ENCODE data around the gene SELENOP. TPM values are rescaled to one million over a fixed set of nuclear protein-coding genes. Genes with fewer than 3 reads are reported as not detected.

The SELENOP gene
- total and polyA plus RNA-seq, 2 of the 13 experiments (the other 11 are each of a cell fraction or from before 2014, with no cell fraction given): 1,895 to 2,083 TPM

DNA sequence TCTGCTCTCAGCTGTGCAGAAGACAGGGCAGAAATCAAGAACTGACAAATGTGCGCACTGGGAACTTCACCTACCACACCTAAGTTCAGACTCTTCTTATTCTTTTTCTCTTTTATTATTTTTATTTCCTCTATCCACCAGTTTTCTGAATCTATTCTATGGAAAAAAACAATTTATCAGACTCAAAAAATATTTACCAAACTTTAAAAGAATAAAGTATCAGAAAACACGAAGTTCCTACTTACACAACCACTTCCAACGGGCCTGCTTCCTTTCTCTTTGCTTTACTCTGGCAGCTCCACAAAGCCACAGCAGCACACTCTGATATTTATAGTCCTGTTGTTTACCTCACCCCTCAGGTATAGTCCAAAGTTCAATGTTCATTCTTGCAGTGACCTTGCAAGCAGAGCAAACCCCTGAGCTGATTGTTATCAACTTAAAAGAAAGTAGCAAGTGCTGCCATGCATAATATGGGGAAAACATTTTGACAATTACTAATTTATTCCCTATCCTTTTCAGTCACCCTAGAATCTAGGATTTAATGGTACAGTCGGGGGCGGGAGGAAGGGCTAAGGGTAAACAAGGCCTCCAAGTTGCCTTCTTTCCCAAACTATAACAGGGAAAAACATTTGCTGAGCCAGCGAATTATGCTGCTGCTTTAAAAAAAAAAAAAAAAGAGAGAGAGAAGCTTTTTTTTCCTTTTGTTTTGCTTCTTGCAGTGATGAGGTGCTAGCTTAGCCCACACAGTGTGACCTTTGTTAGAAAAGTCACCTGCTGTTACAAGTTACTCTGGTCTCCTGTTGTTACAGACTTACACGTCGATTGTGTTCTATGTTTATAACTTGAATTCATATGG lies at the start of gene SELENOP (continued):
- TF ChIP-seq, protein P1, sequence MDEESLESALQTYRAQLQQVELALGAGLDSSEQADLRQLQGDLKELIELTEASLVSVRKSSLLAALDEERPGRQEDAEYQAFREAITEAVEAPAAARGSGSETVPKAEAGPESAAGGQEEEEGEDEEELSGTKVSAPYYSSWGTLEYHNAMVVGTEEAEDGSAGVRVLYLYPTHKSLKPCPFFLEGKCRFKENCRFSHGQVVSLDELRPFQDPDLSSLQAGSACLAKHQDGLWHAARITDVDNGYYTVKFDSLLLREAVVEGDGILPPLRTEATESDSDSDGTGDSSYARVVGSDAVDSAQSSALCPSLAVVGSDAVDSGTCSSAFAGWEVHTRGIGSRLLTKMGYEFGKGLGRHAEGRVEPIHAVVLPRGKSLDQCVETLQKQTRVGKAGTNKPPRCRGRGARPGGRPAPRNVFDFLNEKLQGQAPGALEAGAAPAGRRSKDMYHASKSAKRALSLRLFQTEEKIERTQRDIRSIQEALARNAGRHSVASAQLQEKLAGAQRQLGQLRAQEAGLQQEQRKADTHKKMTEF (CRISPR knock-in tag; IDR thresholded peaks at IDR 0.05): peak; percentile 94
- TF ChIP-seq BHLHE40 (IDR thresholded peaks at IDR 0.05; ENCODE audit: low read length) (peak; percentile 79), HOXA7 (CRISPR knock-in tag; IDR thresholded peaks at IDR 0.05) (no peak), MXD4 (CRISPR knock-in tag; IDR thresholded peaks at IDR 0.05) (peak; percentile 70), HMG20A (CRISPR knock-in tag; IDR thresholded peaks at IDR 0.05; ENCODE audit: borderline replicate concordance) (peak; percentile 83), MED8 (CRISPR knock-in tag; IDR thresholded peaks at IDR 0.05; ENCODE audit: insufficient replicate concordance) (peak; percentile 98), YEATS4 (CRISPR knock-in tag; IDR thresholded peaks at IDR 0.05; ENCODE audit: borderline replicate concordance) (peak; percentile 64; the same call in 1 of the 2 replicates), ATF7 (IDR thresholded peaks at IDR 0.05) (peak; percentile 38), ATF7 (CRISPR knock-in tag; IDR thresholded peaks at IDR 0.05) (no peak; the same call in 1 of the 2 replicates), AGO2 (optimal IDR thresholded peaks at IDR 0.05; ENCODE audit: low read depth, low read length) (peak; percentile 28), PPARG (CRISPR knock-in tag; conservative IDR thresholded peaks at IDR 0.05) (peak; percentile 75; the same call in 1 of the 2 replicates), POLR2AphosphoS5 (IDR thresholded peaks at IDR 0.05; ENCODE audit: low read depth, low read length) (peak; percentile 100), NFRKB (IDR thresholded peaks at IDR 0.05) (no peak), TCF7L2 (IDR thresholded peaks at IDR 0.05; ENCODE audit: low read depth, low read length) (0 out of 2 replicates have a peak, but pooled peaks have one; percentile 39), REPIN1 (CRISPR knock-in tag; IDR thresholded peaks at IDR 0.05; ENCODE audit: borderline replicate concordance, low read depth) (peak; percentile 83), PBX2 (CRISPR knock-in tag; IDR thresholded peaks at IDR 0.05) (0 out of 2 replicates have a peak, but pooled peaks have one; percentile 15), ZBTB3 (CRISPR knock-in tag; IDR thresholded peaks at IDR 0.05; ENCODE audit: borderline replicate concordance, low read depth) (peak; percentile 76), AFF4 (CRISPR knock-in tag; IDR thresholded peaks at IDR 0.05) (peak; percentile 97), KDM1A (CRISPR knock-in tag; IDR thresholded peaks at IDR 0.05) (0 out of 2 replicates have a peak, but pooled peaks have one; percentile 63)
- TF ChIP-seq, protein P2, sequence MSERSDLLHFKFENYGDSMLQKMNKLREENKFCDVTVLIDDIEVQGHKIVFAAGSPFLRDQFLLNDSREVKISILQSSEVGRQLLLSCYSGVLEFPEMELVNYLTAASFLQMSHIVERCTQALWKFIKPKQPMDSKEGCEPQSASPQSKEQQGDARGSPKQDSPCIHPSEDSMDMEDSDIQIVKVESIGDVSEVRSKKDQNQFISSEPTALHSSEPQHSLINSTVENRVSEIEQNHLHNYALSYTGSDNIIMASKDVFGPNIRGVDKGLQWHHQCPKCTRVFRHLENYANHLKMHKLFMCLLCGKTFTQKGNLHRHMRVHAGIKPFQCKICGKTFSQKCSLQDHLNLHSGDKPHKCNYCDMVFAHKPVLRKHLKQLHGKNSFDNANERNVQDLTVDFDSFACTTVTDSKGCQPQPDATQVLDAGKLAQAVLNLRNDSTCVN (CRISPR knock-in tag; IDR thresholded peaks at IDR 0.05; ENCODE audit: borderline replicate concordance): no peak; the same call in 1 of the 2 replicates
- TF ChIP-seq, protein P3, sequence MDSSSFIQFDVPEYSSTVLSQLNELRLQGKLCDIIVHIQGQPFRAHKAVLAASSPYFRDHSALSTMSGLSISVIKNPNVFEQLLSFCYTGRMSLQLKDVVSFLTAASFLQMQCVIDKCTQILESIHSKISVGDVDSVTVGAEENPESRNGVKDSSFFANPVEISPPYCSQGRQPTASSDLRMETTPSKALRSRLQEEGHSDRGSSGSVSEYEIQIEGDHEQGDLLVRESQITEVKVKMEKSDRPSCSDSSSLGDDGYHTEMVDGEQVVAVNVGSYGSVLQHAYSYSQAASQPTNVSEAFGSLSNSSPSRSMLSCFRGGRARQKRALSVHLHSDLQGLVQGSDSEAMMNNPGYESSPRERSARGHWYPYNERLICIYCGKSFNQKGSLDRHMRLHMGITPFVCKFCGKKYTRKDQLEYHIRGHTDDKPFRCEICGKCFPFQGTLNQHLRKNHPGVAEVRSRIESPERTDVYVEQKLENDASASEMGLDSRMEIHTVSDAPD (CRISPR knock-in tag; IDR thresholded peaks at IDR 0.05): no peak
